Measurements from ENCODE around the gene ZNF530.

The ZNF530 gene

DNA sequence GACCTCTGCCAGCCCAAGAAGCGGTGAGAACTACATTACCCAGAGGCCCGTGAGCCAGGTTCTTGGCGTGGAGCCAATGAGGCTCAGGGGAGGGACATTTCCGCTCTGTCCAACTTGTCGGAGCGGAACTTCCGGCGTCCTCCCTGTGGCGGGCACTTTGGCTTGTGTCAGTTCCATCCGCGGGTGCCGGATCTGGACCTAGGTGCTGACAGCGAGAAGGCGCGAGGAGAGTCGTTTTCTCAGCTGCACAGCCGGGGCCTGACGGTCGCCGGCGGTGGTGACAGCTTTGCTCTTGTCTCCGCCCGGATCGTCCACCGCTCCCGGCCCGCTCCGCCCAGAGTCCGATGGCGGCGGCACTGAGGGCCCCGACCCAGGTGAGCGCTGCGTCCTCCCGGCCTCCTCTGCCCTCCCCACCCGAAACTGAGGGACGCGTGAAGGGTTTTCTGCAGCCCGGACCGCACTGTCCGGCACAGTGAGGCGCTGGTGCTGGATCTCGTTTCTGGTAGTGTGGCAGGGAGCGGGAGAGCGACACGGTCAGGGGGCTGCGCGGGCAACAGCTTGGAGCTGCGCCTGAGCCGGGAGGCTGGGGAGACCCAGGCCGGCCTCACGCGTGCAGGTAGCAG is at the start of gene ZNF530:
Gene ZNF530 (plus strand): TSS at position 125 of the 623 bp plus-strand sequence. CDS start 4,461 bp downstream, outside the sequence.
- CTCF ChIA-PET, result interaction anchor here (1.2 kb wide), 1 partner anchor 9 kb away, joined by 3 read pairs; no protein-coding TSS in a partner anchor
- DNase-seq (ENCODE audit: extremely low spot score), result peak; percentile 92
- TF ChIP-seq, protein P1, sequence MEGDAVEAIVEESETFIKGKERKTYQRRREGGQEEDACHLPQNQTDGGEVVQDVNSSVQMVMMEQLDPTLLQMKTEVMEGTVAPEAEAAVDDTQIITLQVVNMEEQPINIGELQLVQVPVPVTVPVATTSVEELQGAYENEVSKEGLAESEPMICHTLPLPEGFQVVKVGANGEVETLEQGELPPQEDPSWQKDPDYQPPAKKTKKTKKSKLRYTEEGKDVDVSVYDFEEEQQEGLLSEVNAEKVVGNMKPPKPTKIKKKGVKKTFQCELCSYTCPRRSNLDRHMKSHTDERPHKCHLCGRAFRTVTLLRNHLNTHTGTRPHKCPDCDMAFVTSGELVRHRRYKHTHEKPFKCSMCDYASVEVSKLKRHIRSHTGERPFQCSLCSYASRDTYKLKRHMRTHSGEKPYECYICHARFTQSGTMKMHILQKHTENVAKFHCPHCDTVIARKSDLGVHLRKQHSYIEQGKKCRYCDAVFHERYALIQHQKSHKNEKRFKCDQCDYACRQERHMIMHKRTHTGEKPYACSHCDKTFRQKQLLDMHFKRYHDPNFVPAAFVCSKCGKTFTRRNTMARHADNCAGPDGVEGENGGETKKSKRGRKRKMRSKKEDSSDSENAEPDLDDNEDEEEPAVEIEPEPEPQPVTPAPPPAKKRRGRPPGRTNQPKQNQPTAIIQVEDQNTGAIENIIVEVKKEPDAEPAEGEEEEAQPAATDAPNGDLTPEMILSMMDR (IDR thresholded peaks at IDR 0.05; ENCODE audit: control extremely low read depth, extremely low read depth, low read depth, missing control alignments), result no peak
- POLR2A ChIA-PET, result no interaction called here

DNA sequence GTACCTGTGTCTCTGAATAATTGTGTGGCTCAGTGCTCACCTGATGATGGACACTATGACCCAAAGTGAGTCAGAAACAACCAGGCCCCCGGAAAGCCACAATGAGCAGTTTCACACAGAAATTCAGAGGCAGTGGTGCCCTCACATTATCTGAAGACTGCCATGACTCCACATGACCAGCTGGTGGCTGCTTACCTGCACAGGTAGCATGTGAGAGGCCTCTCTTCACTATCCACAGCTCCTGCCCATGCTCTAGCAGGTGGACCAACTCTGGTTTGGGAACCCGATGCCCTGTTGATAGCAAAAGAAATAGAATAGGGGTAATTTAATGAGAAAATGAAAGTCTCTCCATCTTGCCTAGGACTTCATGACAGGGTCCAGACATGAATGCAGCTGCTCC is 47.3 kb upstream of the ZNF530 start:
- ChIA-PET CTCF (no interaction called here), POLR2A (no interaction called here)
- no peak for DNase-seq (ENCODE audit: extremely low spot score)
- TF ChIP-seq, protein P1 (IDR thresholded peaks at IDR 0.05; ENCODE audit: control extremely low read depth, extremely low read depth, low read depth, missing control alignments), result no peak

DNA sequence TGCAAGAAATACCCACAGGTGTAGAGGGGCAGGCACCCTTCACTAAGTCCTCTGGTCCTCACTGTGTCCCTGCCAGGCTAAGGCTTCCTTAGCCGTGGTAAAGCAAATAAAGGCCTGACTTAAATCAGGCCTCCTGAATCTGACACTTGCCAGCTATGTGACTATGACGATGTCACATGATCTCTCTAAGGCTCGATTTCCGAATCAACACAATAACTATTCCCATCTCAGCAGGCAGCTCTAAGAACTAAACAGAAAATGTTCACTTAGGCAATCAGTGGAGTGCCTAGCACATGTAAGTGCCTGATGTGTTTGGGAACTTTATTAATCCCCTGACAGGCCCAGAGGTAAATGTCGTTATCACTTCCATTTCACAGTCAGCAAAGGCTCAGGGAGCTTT is 42.0 kb upstream of the ZNF530 start:
- TF ChIP-seq, protein P1 (IDR thresholded peaks at IDR 0.05; ENCODE audit: control extremely low read depth, extremely low read depth, low read depth, missing control alignments), result no peak
- CTCF ChIA-PET, result interaction anchor here (1.2 kb wide), 1 partner anchor 129 kb away, joined by 3 read pairs; no protein-coding TSS in a partner anchor
- POLR2A ChIA-PET, result no interaction called here
- no peak for DNase-seq (ENCODE audit: extremely low spot score)

DNA sequence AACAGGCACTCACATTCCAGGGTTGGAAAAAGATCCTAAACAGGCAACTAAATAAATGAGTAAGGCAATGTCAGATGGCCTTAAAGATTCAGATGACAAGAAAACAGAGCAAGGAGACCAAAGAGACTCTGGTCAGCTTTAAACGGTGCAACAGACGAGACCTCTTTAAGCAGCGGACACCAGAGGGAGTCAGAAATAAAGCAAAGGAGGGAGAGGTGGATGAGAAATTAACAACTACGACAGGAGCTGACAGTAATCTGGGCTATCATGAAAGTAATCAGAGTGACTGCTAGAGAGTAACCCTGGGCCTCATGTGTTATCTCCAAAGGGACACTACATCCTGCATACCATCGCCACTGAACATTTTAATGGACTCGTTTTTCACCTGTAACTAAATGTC is 41.2 kb upstream of the ZNF530 start:
- ChIA-PET POLR2A (interaction anchor here (1.0 kb wide), 1 partner anchor 59 kb away, joined by 3 read pairs; the partner anchor contains the start of gene ZNF773), CTCF (interaction anchor here (1.2 kb wide), 1 partner anchor 130 kb away, joined by 3 read pairs; no protein-coding TSS in a partner anchor)
- TF ChIP-seq, protein P1 (IDR thresholded peaks at IDR 0.05; ENCODE audit: control extremely low read depth, extremely low read depth, low read depth, missing control alignments), result no peak
- no peak for DNase-seq (ENCODE audit: extremely low spot score)

DNA sequence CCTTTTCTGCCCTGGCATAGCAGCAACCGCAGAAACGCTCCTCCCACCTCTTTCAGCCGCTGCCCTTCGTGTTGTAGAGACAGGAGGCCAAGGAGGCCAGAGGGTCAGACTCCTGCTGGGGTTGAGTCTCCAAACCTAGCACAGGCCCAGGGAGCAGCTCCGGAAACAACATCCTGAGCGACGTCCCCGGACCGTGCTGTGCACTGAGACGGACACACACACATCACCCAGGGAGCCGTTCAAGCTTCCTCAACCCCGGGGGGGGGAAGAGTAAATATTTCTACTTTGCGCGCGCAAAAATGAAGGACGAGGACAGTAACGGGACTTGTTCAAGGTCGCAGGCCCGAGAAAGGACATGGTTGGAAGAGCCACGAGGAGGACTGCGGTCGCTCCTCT is 40.7 kb upstream of the ZNF530 start:
- peak; percentile 39 for DNase-seq (ENCODE audit: extremely low spot score)
- TF ChIP-seq, protein P1 (IDR thresholded peaks at IDR 0.05; ENCODE audit: control extremely low read depth, extremely low read depth, low read depth, missing control alignments), result no peak
- ChIA-PET CTCF (no interaction called here), POLR2A (interaction anchor here (1.0 kb wide), 1 partner anchor 59 kb away, joined by 3 read pairs; the partner anchor contains the start of gene ZNF773)

DNA sequence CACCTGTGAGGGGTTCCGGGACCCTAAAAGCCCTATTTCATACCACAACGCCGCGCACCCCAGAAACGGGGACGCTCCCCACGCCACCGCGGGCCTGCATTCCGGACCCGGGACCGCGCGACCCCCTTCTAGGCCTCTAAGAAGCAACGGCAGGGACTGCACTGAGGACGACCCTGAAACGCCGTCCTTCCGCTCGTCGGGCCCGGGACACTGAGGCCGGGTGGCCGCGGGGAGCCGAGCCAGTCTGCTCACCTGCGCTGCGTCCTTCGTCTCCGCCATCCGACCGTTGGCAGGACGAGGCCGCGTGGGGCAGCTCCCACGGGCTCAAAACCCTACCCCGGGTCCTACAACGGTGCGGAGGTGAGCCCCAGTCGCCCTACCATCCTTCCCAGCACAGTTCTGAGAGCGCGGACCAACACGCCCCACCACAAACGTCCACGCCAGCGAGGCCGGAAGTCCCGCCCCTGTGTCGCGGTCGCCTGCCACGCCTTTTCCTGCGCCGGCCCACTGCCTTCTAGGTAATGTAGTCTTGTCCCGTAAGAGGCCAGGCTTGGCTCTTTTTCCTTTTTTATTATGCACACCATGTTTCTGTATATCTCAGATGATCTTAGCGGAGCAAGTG is 40.2 kb upstream of the ZNF530 start, which contains the start of gene ZNF550:
Gene ZNF550 (minus strand): TSS at position 460 of the 622 bp plus-strand sequence. CDS start 181 bp downstream, at position 279.
- TF ChIP-seq, protein P1 (IDR thresholded peaks at IDR 0.05; ENCODE audit: control extremely low read depth, extremely low read depth, low read depth, missing control alignments), result no peak
- DNase-seq (ENCODE audit: extremely low spot score), result peak; percentile 94
- CTCF ChIA-PET, result no interaction called here
- POLR2A ChIA-PET, result interaction anchor here (1.0 kb wide), 1 partner anchor 60 kb away, joined by 3 read pairs; the partner anchor contains the start of gene ZNF773

Data from GM10248 (cell line).